NB4 (cell line): ENCODE data around the gene MTMR3.

Source experiments
- DNase-seq: peaks from one replicate; pipeline ENCODE4 v3.0.0; 2010; ENCODE audit warnings: low read depth
- H3K4me3 ChIP-seq: one replicate; pipeline ENCODE4 v1.5.1; 2011; ENCODE audit warnings: mild to moderate bottlenecking, low read depth, low read length, moderate library complexity
- CTCF ChIP-seq: IDR thresholded peaks from one replicate; pipeline ENCODE4 v1.5.1; 2012; ENCODE audit warnings: low read depth, low read length
- MAX ChIP-seq: IDR thresholded peaks from 2 replicates; pipeline ENCODE4 v1.6.1; 2011; ENCODE audit warnings: low read depth, low read length
- MYC ChIP-seq: IDR thresholded peaks from 2 replicates; pipeline ENCODE4 v1.6.1; 2011; ENCODE audit warnings: low read depth, low read length
- POLR2A ChIP-seq: IDR thresholded peaks from 2 replicates; pipeline ENCODE4 v1.6.1; 2011; ENCODE audit warnings: mild to moderate bottlenecking; ENCODE audit not compliant: insufficient read length; ENCODE audit errors: extremely low read depth

MTMR3 gene

GRCh38 chr22:29926057-29926456 lies 43.1 kb downstream of the MTMR3 start:
- no peak overlapping the region for H3K4me3 ChIP-seq
- no peak for DNase-seq
- TF ChIP-seq CTCF (no peak), MYC (no peak), POLR2A (no peak), MAX (no peak)

GRCh38 chr22:29932136-29932535 lies 49.2 kb downstream of the MTMR3 start:
- no peak for TF ChIP-seq POLR2A
- TF ChIP-seq MYC = no peak
- TF ChIP-seq MAX = no peak
- TF ChIP-seq CTCF = no peak

GRCh38 chr22:29933619-29934018 lies 50.6 kb downstream of the MTMR3 start:
- no peak overlapping the region for H3K4me3 ChIP-seq

More at GRCh38 chr22:29932136-29932535, 49.2 kb downstream of the MTMR3 start:
- DNase-seq = no peak
- no peak overlapping the region for H3K4me3 ChIP-seq

GRCh38 chr22:29934596-29934995 lies 51.6 kb downstream of the MTMR3 start:
- H3K4me3 ChIP-seq = no peak overlapping the region
- no peak for DNase-seq
- no peak for TF ChIP-seq CTCF
- TF ChIP-seq MYC = no peak
- TF ChIP-seq POLR2A = no peak
- no peak for TF ChIP-seq MAX

More at GRCh38 chr22:29933619-29934018, 50.6 kb downstream of the MTMR3 start:
- TF ChIP-seq POLR2A (no peak), MAX (no peak), CTCF (no peak), MYC (no peak)
- DNase-seq = no peak

GRCh38 chr22:29936186-29936585 lies 53.2 kb downstream of the MTMR3 start:
- DNase-seq = no peak
- no peak overlapping the region for H3K4me3 ChIP-seq
- TF ChIP-seq POLR2A (no peak), MYC (no peak), MAX (no peak), CTCF (no peak)
